ENCODE data around the gene AGBL2.
"Not testable (repeated sequence)": the region's sequence is repeated elsewhere in the genome, so short reads cannot be mapped to it uniquely, and the experiment has no call there.

Gene AGBL2

GRCh38 chr11:47642099-47642855 is 72.9 kb downstream of the AGBL2 start, which contains the start of gene MTCH2:
TSS of gene MTCH2 (minus strand) at chr11:47642559. CDS start at chr11:47642465, 94 bp downstream.
- TF ChIP-seq CTCF (IDR thresholded peaks at IDR 0.05; ENCODE audit: low read depth, low read length): no peak
- H3K4me3 ChIP-seq (ENCODE audit: low read depth, low read length): peak within 1 kb of the TSS; percentile 89

- no peak for TF ChIP-seq CTCF (IDR thresholded peaks at IDR 0.05; ENCODE audit: low read depth, low read length)
- H3K4me3 ChIP-seq (ENCODE audit: low read depth, low read length): peak overlapping the region; percentile 89
Observed at GRCh38 chr11:47641600-47642098, 73.5 kb downstream of the AGBL2 start.

- not testable (repeated sequence) for H3K4me3 ChIP-seq (ENCODE audit: low read depth, low read length)
Observed at GRCh38 chr11:47640506-47640905, 74.7 kb downstream of the AGBL2 start.

- not testable (repeated sequence) for H3K4me3 ChIP-seq (ENCODE audit: low read depth, low read length)
Observed at GRCh38 chr11:47636331-47636730, 78.8 kb downstream of the AGBL2 start.

- TF ChIP-seq CTCF (IDR thresholded peaks at IDR 0.05; ENCODE audit: low read depth, low read length): no peak
- no peak overlapping the region for H3K4me3 ChIP-seq (ENCODE audit: low read depth, low read length)
Observed at GRCh38 chr11:47631473-47631872, 83.7 kb downstream of the AGBL2 start.

- no peak for TF ChIP-seq CTCF (IDR thresholded peaks at IDR 0.05; ENCODE audit: low read depth, low read length)
- H3K4me3 ChIP-seq (ENCODE audit: low read depth, low read length): no peak overlapping the region
Observed at GRCh38 chr11:47628026-47628425, 87.1 kb downstream of the AGBL2 start.

GRCh38 chr11:47626234-47626633 is 88.9 kb downstream of the AGBL2 start:
- TF ChIP-seq CTCF (IDR thresholded peaks at IDR 0.05; ENCODE audit: low read depth, low read length): no peak
- H3K4me3 ChIP-seq (ENCODE audit: low read depth, low read length): no peak overlapping the region

GRCh38 chr11:47620836-47621378 is 94.3 kb downstream of the AGBL2 start:
- H3K4me3 ChIP-seq (ENCODE audit: low read depth, low read length): no peak overlapping the region
- no peak for TF ChIP-seq CTCF (IDR thresholded peaks at IDR 0.05; ENCODE audit: low read depth, low read length)
